ENCODE data around the gene ALS2CL.

The ALS2CL gene

GRCh38 chr3:46664188-46664970 lies 29.1 kb downstream of the ALS2CL start:
- DNase-seq (ENCODE audit: low read depth): no peak

GRCh38 chr3:46663591-46664135 lies 29.8 kb downstream of the ALS2CL start:
- no peak for DNase-seq (ENCODE audit: low read depth)

- DNase-seq (ENCODE audit: low read depth): no peak
These were observed 30.5 kb downstream of the ALS2CL start for GRCh38 chr3:46662771-46663551.

GRCh38 chr3:46661776-46662766 lies 31.4 kb downstream of the ALS2CL start:
- DNase-seq (ENCODE audit: low read depth): no peak

- no peak for DNase-seq (ENCODE audit: low read depth)
These were observed 32.6 kb downstream of the ALS2CL start for GRCh38 chr3:46660543-46661523.

GRCh38 chr3:46660003-46660402 lies 33.5 kb downstream of the ALS2CL start:
- no peak for DNase-seq (ENCODE audit: low read depth)

GRCh38 chr3:46659285-46659684 lies 34.2 kb downstream of the ALS2CL start:
- DNase-seq (ENCODE audit: low read depth): no peak

GRCh38 chr3:46656778-46657556 lies 36.5 kb downstream of the ALS2CL start:
- no peak for DNase-seq (ENCODE audit: low read depth)

GRCh38 chr3:46655271-46655670 lies 38.2 kb downstream of the ALS2CL start:
- no peak for DNase-seq (ENCODE audit: low read depth)

GRCh38 chr3:46651084-46651483 lies 42.4 kb downstream of the ALS2CL start:
- no peak for DNase-seq (ENCODE audit: low read depth)

- DNase-seq (ENCODE audit: low read depth): no peak
These were observed 44.0 kb downstream of the ALS2CL start for GRCh38 chr3:46649436-46649835.

- no peak for DNase-seq (ENCODE audit: low read depth)
These were observed 45.4 kb downstream of the ALS2CL start for GRCh38 chr3:46648096-46648495.

- DNase-seq (ENCODE audit: low read depth): no peak
These were observed 46.8 kb downstream of the ALS2CL start for GRCh38 chr3:46646700-46647099.

GRCh38 chr3:46643701-46644100 lies 49.8 kb downstream of the ALS2CL start:
- DNase-seq (ENCODE audit: low read depth): no peak

- no peak for DNase-seq (ENCODE audit: low read depth)
These were observed 50.5 kb downstream of the ALS2CL start for GRCh38 chr3:46642971-46643370.

- no peak for DNase-seq (ENCODE audit: low read depth)
These were observed 52.6 kb downstream of the ALS2CL start for GRCh38 chr3:46640927-46641326.

GRCh38 chr3:46639221-46639620 lies 54.3 kb downstream of the ALS2CL start:
- no peak for DNase-seq (ENCODE audit: low read depth)

GRCh38 chr3:46634856-46635255 lies 58.6 kb downstream of the ALS2CL start:
- DNase-seq (ENCODE audit: low read depth): no peak

GRCh38 chr3:46632792-46633191 lies 60.7 kb downstream of the ALS2CL start:
- DNase-seq (ENCODE audit: low read depth): no peak
